Measurements from ENCODE around the gene ST8SIA4.

Gene ST8SIA4

DNA sequence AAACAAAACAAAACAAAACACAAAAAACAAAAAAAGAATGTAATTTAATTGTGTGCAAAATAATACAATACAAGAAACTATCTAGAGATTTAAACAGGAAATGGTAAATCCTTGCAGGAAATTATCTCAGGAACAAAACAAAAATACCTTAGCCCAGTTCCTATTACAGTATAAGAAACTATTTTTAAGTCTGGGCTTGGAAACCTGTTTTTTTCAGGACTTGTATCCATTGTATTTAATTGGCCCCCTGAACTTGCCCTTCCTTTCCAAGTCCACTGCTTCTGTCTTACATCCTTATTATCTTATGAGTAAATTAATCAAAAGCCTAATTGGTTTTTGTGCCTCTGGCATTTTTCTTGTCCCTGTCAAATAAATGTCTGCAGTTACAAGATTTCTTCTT is 48.5 kb downstream of the ST8SIA4 start:
- H3K27ac ChIP-seq (replicated peaks; ENCODE audit: low read length) = no peak overlapping the region
- H2AFZ ChIP-seq (ENCODE audit: low read length) = no peak overlapping the region
- no peak overlapping the region for H3K4ac ChIP-seq (ENCODE audit: low read length)
- H4K91ac ChIP-seq (ENCODE audit: low read depth, low read length, poor library complexity) = no peak overlapping the region
- H3K23ac ChIP-seq (ENCODE audit: low read depth, low read length, poor library complexity) = no peak overlapping the region
- H3K9me3 ChIP-seq (replicated peaks in 1 of 2; ENCODE audit: control insufficient read depth in 2 of 2, insufficient read depth in 1 of 2, low read depth in 1 of 2, low read length in 2 of 2) = no peaks in the 10 kb centered on the region
- no peak overlapping the region for H3K9ac ChIP-seq (ENCODE audit: low read depth, low read length, poor library complexity)
- no peak overlapping the region for H4K8ac ChIP-seq (ENCODE audit: low read depth, low read length)
- no peak for DNase-seq (ENCODE audit: low spot score)
- no peak overlapping the region for H2BK120ac ChIP-seq (ENCODE audit: low read depth, low read length)
- H2BK15ac ChIP-seq (ENCODE audit: low read length) = no peak overlapping the region
- H3K79me1 ChIP-seq (ENCODE audit: low read depth, low read length) = no peaks in the 10 kb centered on the region
- no peak overlapping the region for H3K4me2 ChIP-seq (ENCODE audit: insufficient read depth, low read length, poor library complexity, severe bottlenecking)
- H2BK12ac ChIP-seq (ENCODE audit: low read length) = no peak overlapping the region
- no peak overlapping the region for H3K4me3 ChIP-seq (ENCODE audit: low read length in 2 of 2)
- H3K27me3 ChIP-seq (ENCODE audit: control insufficient read depth in 3 of 3, insufficient read depth in 3 of 3, low read depth in 1 of 3, low read length in 3 of 3) = no peaks in the 10 kb centered on the region
- peaks cover 0 to 42% of the 10 kb centered on the region in 2 donors for H3K36me3 ChIP-seq (replicated peaks in 1 of 2; ENCODE audit: control insufficient read depth in 2 of 2, insufficient read depth in 2 of 2, low read length in 2 of 2)
- no peak overlapping the region for H3K14ac ChIP-seq (ENCODE audit: low read length)
- peaks cover 0 to 2% of the 10 kb centered on the region in 2 donors for H3K4me1 ChIP-seq (ENCODE audit: control insufficient read depth in 2 of 2, insufficient read depth in 1 of 2, low read depth in 1 of 2, low read length in 2 of 2)
- H3K18ac ChIP-seq (ENCODE audit: low read length) = no peak overlapping the region
- no peak overlapping the region for H2AK5ac ChIP-seq (ENCODE audit: low read depth, low read length)
- no peak overlapping the region for H2BK5ac ChIP-seq (ENCODE audit: low read length)

DNA sequence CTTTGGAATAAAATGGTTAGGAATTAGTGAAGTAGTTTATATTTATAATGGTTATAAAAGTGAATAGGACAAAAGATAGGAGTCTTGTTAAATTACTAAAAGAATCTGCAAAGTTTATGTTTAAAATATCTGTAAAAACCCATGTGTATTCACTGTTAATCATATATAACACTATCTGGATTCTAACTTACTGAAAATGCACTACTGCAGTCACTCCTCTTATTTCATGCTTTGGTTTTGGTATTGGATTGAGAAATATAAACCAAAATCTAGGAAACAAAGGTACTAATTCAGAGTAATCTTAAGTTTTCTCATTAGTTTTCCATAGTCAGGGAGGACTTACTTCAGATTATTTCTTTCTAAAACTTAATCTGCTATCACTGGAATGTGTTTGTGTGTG is 49.5 kb downstream of the ST8SIA4 start:
- DNase-seq (ENCODE audit: low spot score) = no peak
- no peaks in the 10 kb centered on the region for H3K79me1 ChIP-seq (ENCODE audit: low read depth, low read length)
- no peak overlapping the region for H3K27ac ChIP-seq (replicated peaks; ENCODE audit: low read length)
- no peak overlapping the region for H3K4me3 ChIP-seq (ENCODE audit: low read length in 2 of 2)
- no peak overlapping the region for H3K18ac ChIP-seq (ENCODE audit: low read length)
- no peak overlapping the region for H3K9ac ChIP-seq (ENCODE audit: low read depth, low read length, poor library complexity)
- no peak overlapping the region for H3K4ac ChIP-seq (ENCODE audit: low read length)
- no peak overlapping the region for H3K4me2 ChIP-seq (ENCODE audit: insufficient read depth, low read length, poor library complexity, severe bottlenecking)
- no peak overlapping the region for H3K23ac ChIP-seq (ENCODE audit: low read depth, low read length, poor library complexity)
- no peak overlapping the region for H3K14ac ChIP-seq (ENCODE audit: low read length)
- H2BK15ac ChIP-seq (ENCODE audit: low read length) = no peak overlapping the region
- no peak overlapping the region for H2BK5ac ChIP-seq (ENCODE audit: low read length)
- H3K9me3 ChIP-seq (replicated peaks in 1 of 2; ENCODE audit: control insufficient read depth in 2 of 2, insufficient read depth in 1 of 2, low read depth in 1 of 2, low read length in 2 of 2) = no peaks in the 10 kb centered on the region
- H2AK5ac ChIP-seq (ENCODE audit: low read depth, low read length) = no peak overlapping the region
- no peak overlapping the region for H4K8ac ChIP-seq (ENCODE audit: low read depth, low read length)
- no peak overlapping the region for H4K91ac ChIP-seq (ENCODE audit: low read depth, low read length, poor library complexity)
- H3K27me3 ChIP-seq (ENCODE audit: control insufficient read depth in 3 of 3, insufficient read depth in 3 of 3, low read depth in 1 of 3, low read length in 3 of 3) = no peaks in the 10 kb centered on the region
- H3K36me3 ChIP-seq (replicated peaks in 1 of 2; ENCODE audit: control insufficient read depth in 2 of 2, insufficient read depth in 2 of 2, low read length in 2 of 2) = peaks cover 0 to 50% of the 10 kb centered on the region in 2 donors
- no peak overlapping the region for H2BK120ac ChIP-seq (ENCODE audit: low read depth, low read length)
- H2AFZ ChIP-seq (ENCODE audit: low read length) = no peak overlapping the region
- peaks cover 0 to 2% of the 10 kb centered on the region in 2 donors for H3K4me1 ChIP-seq (ENCODE audit: control insufficient read depth in 2 of 2, insufficient read depth in 1 of 2, low read depth in 1 of 2, low read length in 2 of 2)
- H2BK12ac ChIP-seq (ENCODE audit: low read length) = no peak overlapping the region

DNA sequence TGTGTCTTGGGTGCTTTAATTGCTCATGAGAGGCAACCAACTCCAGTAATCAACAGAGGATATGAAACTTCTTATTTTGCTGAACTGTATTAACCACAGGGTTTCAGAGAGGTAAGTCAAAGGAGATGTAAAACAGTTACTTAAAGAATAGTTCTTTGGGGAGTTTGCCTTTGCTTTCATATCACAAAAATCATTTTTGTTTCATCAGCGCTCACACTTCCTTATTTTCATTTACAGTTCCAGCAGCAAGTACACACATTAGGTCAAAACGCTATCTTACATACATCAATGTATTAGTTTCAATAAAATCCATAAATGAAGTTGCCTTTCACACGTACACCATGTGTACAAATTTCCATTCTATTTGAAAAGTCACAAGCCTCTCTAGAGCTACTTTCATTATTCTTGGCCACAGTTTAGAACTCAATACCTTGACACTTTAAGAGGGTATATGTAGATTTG is 50.1 kb downstream of the ST8SIA4 start:
- no peak overlapping the region for H4K91ac ChIP-seq (ENCODE audit: low read depth, low read length, poor library complexity)
- H3K9ac ChIP-seq (ENCODE audit: low read depth, low read length, poor library complexity) = no peak overlapping the region
- peaks cover 0 to 51% of the 10 kb centered on the region in 2 donors for H3K36me3 ChIP-seq (replicated peaks in 1 of 2; ENCODE audit: control insufficient read depth in 2 of 2, insufficient read depth in 2 of 2, low read length in 2 of 2)
- no peak overlapping the region for H4K8ac ChIP-seq (ENCODE audit: low read depth, low read length)
- H3K27ac ChIP-seq (replicated peaks; ENCODE audit: low read length) = no peak overlapping the region
- no peak overlapping the region for H2BK120ac ChIP-seq (ENCODE audit: low read depth, low read length)
- no peak overlapping the region for H3K14ac ChIP-seq (ENCODE audit: low read length)
- H3K4me2 ChIP-seq (ENCODE audit: insufficient read depth, low read length, poor library complexity, severe bottlenecking) = no peak overlapping the region
- no peak for DNase-seq (ENCODE audit: low spot score)
- peaks cover 0 to 2% of the 10 kb centered on the region in 2 donors for H3K4me1 ChIP-seq (ENCODE audit: control insufficient read depth in 2 of 2, insufficient read depth in 1 of 2, low read depth in 1 of 2, low read length in 2 of 2)
- H2BK15ac ChIP-seq (ENCODE audit: low read length) = no peak overlapping the region
- H2BK12ac ChIP-seq (ENCODE audit: low read length) = no peak overlapping the region
- no peak overlapping the region for H3K4me3 ChIP-seq (ENCODE audit: low read length in 2 of 2)
- no peak overlapping the region for H3K18ac ChIP-seq (ENCODE audit: low read length)
- H3K23ac ChIP-seq (ENCODE audit: low read depth, low read length, poor library complexity) = no peak overlapping the region
- no peaks in the 10 kb centered on the region for H3K9me3 ChIP-seq (replicated peaks in 1 of 2; ENCODE audit: control insufficient read depth in 2 of 2, insufficient read depth in 1 of 2, low read depth in 1 of 2, low read length in 2 of 2)
- no peak overlapping the region for H2BK5ac ChIP-seq (ENCODE audit: low read length)
- WGBS, 2 donors (ENCODE audit: extremely low coverage in 2 of 2, insufficient read length in 2 of 2, insufficient replicate concordance in 1 of 2) = no CpG with 5 or more reads among the region's 3 CpGs
- H3K4ac ChIP-seq (ENCODE audit: low read length) = no peak overlapping the region
- no peaks in the 10 kb centered on the region for H3K79me1 ChIP-seq (ENCODE audit: low read depth, low read length)
- no peak overlapping the region for H2AFZ ChIP-seq (ENCODE audit: low read length)
- H3K27me3 ChIP-seq (ENCODE audit: control insufficient read depth in 3 of 3, insufficient read depth in 3 of 3, low read depth in 1 of 3, low read length in 3 of 3) = no peaks in the 10 kb centered on the region
- no peak overlapping the region for H2AK5ac ChIP-seq (ENCODE audit: low read depth, low read length)

DNA sequence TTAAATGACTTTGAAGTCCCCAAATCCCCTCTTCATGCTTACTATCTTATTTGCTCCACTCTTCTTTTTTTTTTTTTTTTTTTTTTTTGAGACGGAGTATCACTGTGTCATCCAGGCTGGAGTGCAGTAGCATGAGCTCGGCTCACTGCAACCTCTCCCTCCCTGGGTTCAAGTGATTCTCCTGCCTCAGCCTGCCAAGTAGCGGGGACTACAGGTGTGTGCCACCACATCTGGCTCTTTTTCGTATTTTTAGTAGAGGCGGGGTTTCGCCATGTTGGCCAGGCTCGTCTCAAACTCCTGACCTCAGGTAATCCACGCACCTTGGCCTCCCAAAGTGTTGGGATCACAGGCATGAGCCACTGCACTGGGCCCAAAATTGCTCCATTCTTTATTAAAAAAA is 51.0 kb downstream of the ST8SIA4 start:
- no peak overlapping the region for H3K14ac ChIP-seq (ENCODE audit: low read length)
- no peak overlapping the region for H2BK120ac ChIP-seq (ENCODE audit: low read depth, low read length)
- no peak overlapping the region for H3K4me2 ChIP-seq (ENCODE audit: insufficient read depth, low read length, poor library complexity, severe bottlenecking)
- WGBS, 2 donors (ENCODE audit: extremely low coverage in 2 of 2, insufficient read length in 2 of 2, insufficient replicate concordance in 1 of 2) = no CpG with 5 or more reads among the region's 8 CpGs
- H3K79me1 ChIP-seq (ENCODE audit: low read depth, low read length) = no peaks in the 10 kb centered on the region
- DNase-seq (ENCODE audit: low spot score) = no peak
- peaks cover 0 to 61% of the 10 kb centered on the region in 2 donors for H3K36me3 ChIP-seq (replicated peaks in 1 of 2; ENCODE audit: control insufficient read depth in 2 of 2, insufficient read depth in 2 of 2, low read length in 2 of 2)
- no peaks in the 10 kb centered on the region for H3K27me3 ChIP-seq (ENCODE audit: control insufficient read depth in 3 of 3, insufficient read depth in 3 of 3, low read depth in 1 of 3, low read length in 3 of 3)
- peaks cover 0 to 2% of the 10 kb centered on the region in 2 donors for H3K4me1 ChIP-seq (ENCODE audit: control insufficient read depth in 2 of 2, insufficient read depth in 1 of 2, low read depth in 1 of 2, low read length in 2 of 2)
- H4K91ac ChIP-seq (ENCODE audit: low read depth, low read length, poor library complexity) = no peak overlapping the region
- no peak overlapping the region for H3K18ac ChIP-seq (ENCODE audit: low read length)
- no peak overlapping the region for H3K9ac ChIP-seq (ENCODE audit: low read depth, low read length, poor library complexity)
- H3K9me3 ChIP-seq (replicated peaks in 1 of 2; ENCODE audit: control insufficient read depth in 2 of 2, insufficient read depth in 1 of 2, low read depth in 1 of 2, low read length in 2 of 2) = no peaks in the 10 kb centered on the region
- H3K4ac ChIP-seq (ENCODE audit: low read length) = no peak overlapping the region
- H2AFZ ChIP-seq (ENCODE audit: low read length) = no peak overlapping the region
- H2BK12ac ChIP-seq (ENCODE audit: low read length) = no peak overlapping the region
- no peak overlapping the region for H2BK15ac ChIP-seq (ENCODE audit: low read length)
- H3K4me3 ChIP-seq (ENCODE audit: low read length in 2 of 2) = no peak overlapping the region
- H2AK5ac ChIP-seq (ENCODE audit: low read depth, low read length) = no peak overlapping the region
- H4K8ac ChIP-seq (ENCODE audit: low read depth, low read length) = no peak overlapping the region
- peak overlapping the region; percentile 65 for H3K23ac ChIP-seq (ENCODE audit: low read depth, low read length, poor library complexity)
- no peak overlapping the region for H2BK5ac ChIP-seq (ENCODE audit: low read length)
- H3K27ac ChIP-seq (replicated peaks; ENCODE audit: low read length) = no peak overlapping the region

Measured in neuronal stem cell (in vitro differentiated cells).